Measurements from ENCODE around the gene ATP6V1B1. TPM values are rescaled to one million over a fixed set of nuclear protein-coding genes. Genes with fewer than 3 reads are reported as not detected.

Gene ATP6V1B1
- total and polyA plus RNA-seq, 2 of the 4 experiments (the other 2 are of a cell fraction) = 1.3 TPM; not detected in 1

- POLR2A ChIA-PET (ENCODE audit: unreplicated experiment) = no interaction called here
- Histone ChIP-seq H3K23ac (ENCODE audit: low read depth, low read length) (no peak overlapping the region), H2BK120ac (ENCODE audit: low read depth, low read length) (no peak overlapping the region), H3K56ac (ENCODE audit: extremely low read depth, insufficient read depth, low read length) (no peak overlapping the region), H4K5ac (ENCODE audit: low read depth, low read length) (no peak overlapping the region), H3K14ac (replicated peaks; ENCODE audit: low read depth, low read length) (no peak overlapping the region), H4K8ac (ENCODE audit: low read depth in 2 of 2, low read length in 2 of 2) (no peak overlapping the region), H3K4me2 (ENCODE audit: low read depth, low read length) (no peak overlapping the region), H3K9me3 (ENCODE audit: control insufficient read depth, insufficient read depth, low read length) (0 out of 2 replicates have a peak, but pooled peaks cover 3% of the 10 kb centered on the region), H4K20me1 (ENCODE audit: insufficient read depth, low read length) (no peaks in the 10 kb centered on the region), H2BK15ac (ENCODE audit: low read depth, low read length) (no peak overlapping the region), H3K4me3 (ENCODE audit: insufficient read depth, low read depth, low read length) (no peak overlapping the region), H3K79me1 (ENCODE audit: low read depth in 1 of 2, low read length in 2 of 2) (no peaks in the 10 kb centered on the region), H2AFZ (replicated peaks; ENCODE audit: low read length, poor library complexity) (no peak overlapping the region), H4K91ac (ENCODE audit: insufficient read depth, low read depth, low read length) (no peak overlapping the region), H2BK20ac (ENCODE audit: low read depth, low read length) (no peak overlapping the region), H3K4me1 (ENCODE audit: control insufficient read depth, insufficient read depth, low read length) (no peaks in the 10 kb centered on the region), H3K18ac (ENCODE audit: low read depth, low read length) (no peak overlapping the region), H3K36me3 (ENCODE audit: control insufficient read depth, insufficient read depth, low read length) (no peaks in the 10 kb centered on the region), H3K27ac (ENCODE audit: insufficient read depth, low read length) (no peak overlapping the region), H3K9ac (ENCODE audit: low read depth, low read length) (no peak overlapping the region), H2BK5ac (ENCODE audit: low read depth, low read length, poor library complexity, severe bottlenecking) (no peak overlapping the region), H2AK5ac (ENCODE audit: low read depth, low read length) (no peak overlapping the region), H3K4ac (ENCODE audit: low read depth, low read length) (no peak overlapping the region), H3K27me3 (ENCODE audit: control insufficient read depth, insufficient read depth, low read length) (no peaks in the 10 kb centered on the region), H3K9me1 (ENCODE audit: insufficient read depth, low read length) (no peaks in the 10 kb centered on the region), H2AK9ac (replicated peaks; ENCODE audit: low read depth, low read length, poor library complexity) (no peak overlapping the region)
- no TSS peak for BruUV-seq (replicated peaks)
- DNase-seq = no peak
- dilution Hi-C loops (cut with HindIII; ENCODE audit: low sequenced_read_pairs, unreplicated experiment) (no loop called here), intact Hi-C loops (cut with micrococcal nuclease) (no loop called here), in situ Hi-C loops (cut with MboI; ENCODE audit: low sequenced_read_pairs) (no loop called here)
- TF ChIP-seq POLR2A (IDR thresholded peaks at IDR 0.05; ENCODE audit: low read depth, low read length) (no peak), SMC3 (IDR thresholded peaks at IDR 0.05; ENCODE audit: low read depth, low read length) (no peak), CHD1 (IDR thresholded peaks at IDR 0.05; ENCODE audit: low read depth, low read length) (no peak), RAD21 (IDR thresholded peaks at IDR 0.05; ENCODE audit: low read length) (no peak), MAFK (IDR thresholded peaks at IDR 0.05; ENCODE audit: low read depth, low read length) (no peak), RCOR1 (IDR thresholded peaks at IDR 0.05; ENCODE audit: insufficient replicate concordance, low read length) (no peak), USF2 (IDR thresholded peaks at IDR 0.05; ENCODE audit: low read depth, low read length) (no peak), MXI1 (IDR thresholded peaks at IDR 0.05; ENCODE audit: borderline replicate concordance, low read depth, low read length) (no peak), RFX5 (IDR thresholded peaks at IDR 0.05; ENCODE audit: low read depth, low read length) (no peak), CEBPB (IDR thresholded peaks at IDR 0.05; ENCODE audit: low read depth, low read length) (no peak), BHLHE40 (IDR thresholded peaks at IDR 0.05; ENCODE audit: low read depth, low read length) (no peak), NFE2L2 (IDR thresholded peaks at IDR 0.05; ENCODE audit: low read depth, low read length) (no peak), MAZ (IDR thresholded peaks at IDR 0.05; ENCODE audit: borderline replicate concordance, low read depth, low read length) (no peak)
- TF ChIP-seq, protein P1, sequence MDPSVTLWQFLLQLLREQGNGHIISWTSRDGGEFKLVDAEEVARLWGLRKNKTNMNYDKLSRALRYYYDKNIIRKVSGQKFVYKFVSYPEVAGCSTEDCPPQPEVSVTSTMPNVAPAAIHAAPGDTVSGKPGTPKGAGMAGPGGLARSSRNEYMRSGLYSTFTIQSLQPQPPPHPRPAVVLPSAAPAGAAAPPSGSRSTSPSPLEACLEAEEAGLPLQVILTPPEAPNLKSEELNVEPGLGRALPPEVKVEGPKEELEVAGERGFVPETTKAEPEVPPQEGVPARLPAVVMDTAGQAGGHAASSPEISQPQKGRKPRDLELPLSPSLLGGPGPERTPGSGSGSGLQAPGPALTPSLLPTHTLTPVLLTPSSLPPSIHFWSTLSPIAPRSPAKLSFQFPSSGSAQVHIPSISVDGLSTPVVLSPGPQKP (IDR thresholded peaks at IDR 0.05; ENCODE audit: borderline replicate concordance, low read depth, low read length) = no peak
- TF ChIP-seq, protein P2, sequence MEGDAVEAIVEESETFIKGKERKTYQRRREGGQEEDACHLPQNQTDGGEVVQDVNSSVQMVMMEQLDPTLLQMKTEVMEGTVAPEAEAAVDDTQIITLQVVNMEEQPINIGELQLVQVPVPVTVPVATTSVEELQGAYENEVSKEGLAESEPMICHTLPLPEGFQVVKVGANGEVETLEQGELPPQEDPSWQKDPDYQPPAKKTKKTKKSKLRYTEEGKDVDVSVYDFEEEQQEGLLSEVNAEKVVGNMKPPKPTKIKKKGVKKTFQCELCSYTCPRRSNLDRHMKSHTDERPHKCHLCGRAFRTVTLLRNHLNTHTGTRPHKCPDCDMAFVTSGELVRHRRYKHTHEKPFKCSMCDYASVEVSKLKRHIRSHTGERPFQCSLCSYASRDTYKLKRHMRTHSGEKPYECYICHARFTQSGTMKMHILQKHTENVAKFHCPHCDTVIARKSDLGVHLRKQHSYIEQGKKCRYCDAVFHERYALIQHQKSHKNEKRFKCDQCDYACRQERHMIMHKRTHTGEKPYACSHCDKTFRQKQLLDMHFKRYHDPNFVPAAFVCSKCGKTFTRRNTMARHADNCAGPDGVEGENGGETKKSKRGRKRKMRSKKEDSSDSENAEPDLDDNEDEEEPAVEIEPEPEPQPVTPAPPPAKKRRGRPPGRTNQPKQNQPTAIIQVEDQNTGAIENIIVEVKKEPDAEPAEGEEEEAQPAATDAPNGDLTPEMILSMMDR (conservative IDR thresholded peaks at IDR 0.05; ENCODE audit: low read depth, low read length) = no peak
- ATAC-seq (ENCODE audit: low read depth) = no peak
- CTCF ChIA-PET = interaction anchor here (1.1 to 1.5 kb wide), 2 partner anchors 30 to 45 kb away, joined by 3 read pairs; no protein-coding TSS in a partner anchor
These were observed 19.4 kb upstream of the ATP6V1B1 start for GRCh38 chr2:70916291-70916690.

Data from IMR-90 (cell line).